Trophoblast cell (in vitro differentiated cells and primary cell): Measurements from ENCODE around the gene ADSL.

Experiments
- DNase-seq, 2 donors: peaks; one replicate each; pipeline ENCODE4 v3.0.0-alpha.2; 2016
- H2AFZ ChIP-seq: 2 replicates; pipeline ENCODE4 v1.6.1; 2013; ENCODE audit warnings: low read length, moderate library complexity, mild to moderate bottlenecking; ENCODE audit not compliant: insufficient read depth, poor library complexity
- H2AK5ac ChIP-seq: 2 replicates; pipeline ENCODE4 v1.6.1; 2013; ENCODE audit warnings: mild to moderate bottlenecking, low read length
- H2BK120ac ChIP-seq: 2 replicates; pipeline ENCODE4 v1.6.1; 2013; ENCODE audit warnings: low read length, mild to moderate bottlenecking, moderate library complexity; ENCODE audit not compliant: insufficient read depth, poor library complexity
- H2BK12ac ChIP-seq: 2 replicates; pipeline ENCODE4 v1.6.1; 2013; ENCODE audit warnings: mild to moderate bottlenecking, low read length, moderate library complexity
- H2BK5ac ChIP-seq: 2 replicates; pipeline ENCODE4 v1.6.1; 2013; ENCODE audit warnings: low read length, low read depth, moderate library complexity, mild to moderate bottlenecking; ENCODE audit not compliant: poor library complexity
- H3K14ac ChIP-seq: 2 replicates; pipeline ENCODE4 v1.6.1; 2013; ENCODE audit warnings: mild to moderate bottlenecking, low read length
- H3K18ac ChIP-seq: 2 replicates; pipeline ENCODE4 v1.6.1; 2013; ENCODE audit warnings: mild to moderate bottlenecking, low read length
- H3K23ac ChIP-seq: 2 replicates; pipeline ENCODE4 v1.6.1; 2013; ENCODE audit warnings: low read length
- H3K27ac ChIP-seq: 2 replicates; pipeline ENCODE4 v1.5.1; 2013; ENCODE audit warnings: low read depth, mild to moderate bottlenecking, inconsistent platforms, low read length, moderate library complexity
- H3K27me3 ChIP-seq: 2 replicates; pipeline ENCODE4 v1.6.1; 2013; ENCODE audit warnings: inconsistent platforms, mild to moderate bottlenecking, low read length, moderate library complexity; ENCODE audit not compliant: insufficient read depth
- H3K36me3 ChIP-seq, 2 experiments: 1 replicate in 1 of 2; 2 replicates in 1 of 2; pipeline ENCODE4 v1.6.1; 2013; ENCODE audit warnings: low read length in 2 of 2, mild to moderate bottlenecking in 2 of 2, moderate library complexity in 1 of 2; ENCODE audit not compliant: insufficient read depth in 2 of 2, control insufficient read depth in 1 of 2
- H3K4ac ChIP-seq: 2 replicates; pipeline ENCODE4 v1.6.1; 2013; ENCODE audit warnings: low read depth, mild to moderate bottlenecking, low read length, moderate library complexity
- H3K4me1 ChIP-seq, 2 experiments: 1 replicate in 1 of 2; 2 replicates in 1 of 2; pipeline ENCODE4 v1.6.1; 2013; ENCODE audit warnings: low read length in 2 of 2, mild to moderate bottlenecking in 2 of 2, moderate library complexity in 1 of 2; ENCODE audit not compliant: insufficient read depth in 2 of 2, control insufficient read depth in 1 of 2
- H3K4me2 ChIP-seq: 2 replicates; pipeline ENCODE4 v1.6.1; 2013; ENCODE audit warnings: inconsistent platforms, mild to moderate bottlenecking, low read length, moderate library complexity
- H3K4me3 ChIP-seq: 2 replicates; pipeline ENCODE4 v1.5.1; 2013; ENCODE audit warnings: mild to moderate bottlenecking, low read depth, low read length, inconsistent platforms
- H3K79me1 ChIP-seq: one replicate; pipeline ENCODE4 v1.6.1; 2013; ENCODE audit warnings: low read length
- H3K79me2 ChIP-seq: 2 replicates; pipeline ENCODE4 v1.6.1; 2013; ENCODE audit warnings: low read length, mild to moderate bottlenecking; ENCODE audit not compliant: control insufficient read depth, insufficient read depth, poor library complexity
- H3K9ac ChIP-seq: 2 replicates; pipeline ENCODE4 v1.6.1; 2013; ENCODE audit warnings: mild to moderate bottlenecking, low read length
- H3K9me3 ChIP-seq: 2 replicates; pipeline ENCODE4 v1.6.1; 2013; ENCODE audit warnings: low read depth, mild to moderate bottlenecking, control low read depth, inconsistent platforms, low read length; ENCODE audit not compliant: insufficient read depth
- H4K12ac ChIP-seq: 2 replicates; pipeline ENCODE4 v1.6.1; 2013; ENCODE audit warnings: low read depth, mild to moderate bottlenecking, low read length, moderate library complexity
- H4K8ac ChIP-seq: 2 replicates; pipeline ENCODE4 v1.6.1; 2013; ENCODE audit warnings: low read depth, mild to moderate bottlenecking, low read length, moderate library complexity
- H4K91ac ChIP-seq: one replicate; pipeline ENCODE4 v1.6.1; 2013; ENCODE audit warnings: low read depth, mild to moderate bottlenecking, low read length, moderate library complexity
- WGBS: extraction: QIAGEN DNeasy Blood & Tissue Kit; methylation state at CpG from one replicate; pipeline ENCODE4 v1.1.7; 2013; ENCODE audit warnings: missing lambda C conversion rate; ENCODE audit not compliant: insufficient read length, insufficient coverage; ENCODE audit errors: extremely low coverage; 5-methylcytosine and 5-hydroxymethylcytosine counted together

Gene ADSL

DNA sequence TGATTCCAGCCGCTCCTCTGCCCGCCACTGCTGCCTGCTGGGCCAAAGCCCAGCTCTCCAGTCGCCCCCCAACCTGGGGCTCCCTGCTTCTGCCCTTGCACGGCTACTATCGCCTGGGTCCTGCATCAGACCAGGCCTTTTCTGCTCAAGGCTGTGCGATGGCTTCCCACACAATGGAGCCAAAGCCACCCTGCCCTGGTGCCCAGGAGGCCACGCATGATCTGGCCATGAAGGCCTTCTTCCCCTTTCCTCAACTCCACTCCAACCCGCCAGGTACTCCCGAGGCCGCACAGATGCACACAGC is 69.9 kb downstream of the ADSL start:
- no CpG with 5 or more reads among the region's 10 CpGs for WGBS
- H3K23ac ChIP-seq = no peak overlapping the region

DNA sequence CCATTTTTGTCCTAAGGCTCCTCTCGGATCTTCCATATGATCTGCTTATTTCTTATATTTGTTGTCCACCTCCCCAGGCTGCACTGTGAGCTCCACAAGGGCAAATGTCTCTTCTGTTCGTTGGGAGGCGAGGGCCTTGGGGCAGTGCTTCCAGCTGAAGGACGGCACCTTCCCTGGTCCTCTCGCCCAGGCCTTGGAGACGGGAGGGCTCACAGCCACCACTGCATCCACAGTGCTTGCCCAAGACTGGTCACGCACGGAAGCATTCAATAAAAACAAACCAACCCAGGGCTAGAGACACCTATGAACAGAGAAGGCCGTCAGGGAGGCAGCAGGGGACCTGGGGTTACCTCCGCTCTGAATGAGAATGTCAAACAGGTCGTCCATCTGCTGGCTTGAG is 70.3 kb downstream of the ADSL start:
- Histone ChIP-seq H3K79me2 (no peaks in the 10 kb centered on the region), H2BK12ac (no peak overlapping the region), H4K12ac (no peak overlapping the region), H2AK5ac (no peak overlapping the region), H3K9me3 (peaks cover 5% of the 10 kb centered on the region), H3K4me2 (no peak overlapping the region), H4K8ac (no peak overlapping the region), H3K27me3 (no peaks in the 10 kb centered on the region), H3K79me1 (no peaks in the 10 kb centered on the region), H2AFZ (no peak overlapping the region), H4K91ac (no peak overlapping the region), H3K36me3 (peaks cover 70 to 71% of the 10 kb centered on the region in 2 experiments), H2BK120ac (no peak overlapping the region), H3K14ac (no peak overlapping the region), H3K23ac (no peak overlapping the region), H3K4me3 (no peak overlapping the region), H3K18ac (no peak overlapping the region), H3K4ac (no peak overlapping the region), H3K4me1 (peaks cover 0 to 6% of the 10 kb centered on the region in 2 experiments), H3K27ac (no peak overlapping the region), H2BK5ac (no peak overlapping the region), H3K9ac (no peak overlapping the region)
- no CpG with 5 or more reads among the region's 11 CpGs for WGBS
- DNase-seq = no peak

More for the DNA sequence above, 69.9 kb downstream of the ADSL start:
- no peak overlapping the region for H2BK12ac ChIP-seq
- H3K36me3 ChIP-seq = peaks cover 70 to 71% of the 10 kb centered on the region in 2 experiments
- H3K4me3 ChIP-seq = no peak overlapping the region
- H2AFZ ChIP-seq = no peak overlapping the region
- no peaks in the 10 kb centered on the region for H3K27me3 ChIP-seq
- H3K9ac ChIP-seq = no peak overlapping the region
- peak overlapping the region; percentile 21 for H3K18ac ChIP-seq
- H4K12ac ChIP-seq = no peak overlapping the region
- H3K14ac ChIP-seq = no peak overlapping the region
- peaks cover 0 to 6% of the 10 kb centered on the region in 2 experiments for H3K4me1 ChIP-seq
- no peak for DNase-seq
- no peak overlapping the region for H4K8ac ChIP-seq
- no peak overlapping the region for H3K4ac ChIP-seq
- no peak overlapping the region for H2AK5ac ChIP-seq
- H3K79me2 ChIP-seq = no peaks in the 10 kb centered on the region
- no peak overlapping the region for H2BK5ac ChIP-seq
- H3K27ac ChIP-seq = no peak overlapping the region
- no peak overlapping the region for H4K91ac ChIP-seq
- peaks cover 5% of the 10 kb centered on the region for H3K9me3 ChIP-seq
- H3K4me2 ChIP-seq = no peak overlapping the region
- no peak overlapping the region for H2BK120ac ChIP-seq
- no peaks in the 10 kb centered on the region for H3K79me1 ChIP-seq

GRCh38 chr22:40417041-40417440 is 70.7 kb downstream of the ADSL start:
- H3K27ac ChIP-seq = no peak overlapping the region

DNA sequence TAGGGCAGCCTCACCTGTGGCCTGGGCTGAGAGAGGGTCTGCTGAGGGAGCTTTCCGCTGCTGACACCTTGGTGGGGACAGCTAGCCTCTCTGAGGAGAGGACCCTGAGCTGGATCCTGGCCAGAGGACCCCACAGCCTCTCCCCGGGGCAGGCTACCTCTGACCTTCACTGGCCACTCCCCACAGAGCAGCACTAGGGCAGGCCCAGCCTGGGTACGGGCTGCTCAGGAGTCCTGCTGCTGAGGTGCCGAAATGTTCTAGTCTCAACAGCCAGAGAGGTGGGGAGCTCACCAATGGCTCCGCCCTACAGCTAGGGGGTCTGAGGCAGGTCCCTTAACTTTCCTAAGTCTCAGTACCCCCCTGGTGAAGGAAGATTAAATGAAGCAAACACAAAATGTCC is 71.6 kb downstream of the ADSL start:
- H2BK5ac ChIP-seq = no peak overlapping the region
- H3K36me3 ChIP-seq = peaks cover 81 to 82% of the 10 kb centered on the region in 2 experiments
- H3K4me3 ChIP-seq = no peak overlapping the region
- H3K79me1 ChIP-seq = no peaks in the 10 kb centered on the region
- peaks cover 5% of the 10 kb centered on the region for H3K9me3 ChIP-seq
- H3K23ac ChIP-seq = no peak overlapping the region
- H3K27ac ChIP-seq = no peak overlapping the region
- no CpG with 5 or more reads among the region's 5 CpGs for WGBS
- no peak overlapping the region for H3K4ac ChIP-seq
- no peak overlapping the region for H2BK120ac ChIP-seq
- no peak overlapping the region for H2AK5ac ChIP-seq
- H4K8ac ChIP-seq = no peak overlapping the region
- no peaks in the 10 kb centered on the region for H3K79me2 ChIP-seq
- H3K18ac ChIP-seq = no peak overlapping the region
- H3K4me1 ChIP-seq = peaks cover 0 to 6% of the 10 kb centered on the region in 2 experiments
- DNase-seq = no peak
- no peak overlapping the region for H3K4me2 ChIP-seq
- no peak overlapping the region for H3K9ac ChIP-seq
- no peaks in the 10 kb centered on the region for H3K27me3 ChIP-seq
- H2BK12ac ChIP-seq = no peak overlapping the region
- no peak overlapping the region for H4K91ac ChIP-seq
- no peak overlapping the region for H2AFZ ChIP-seq
- no peak overlapping the region for H4K12ac ChIP-seq
- no peak overlapping the region for H3K14ac ChIP-seq

More at GRCh38 chr22:40417041-40417440, 70.7 kb downstream of the ADSL start:
- H2BK12ac ChIP-seq = no peak overlapping the region
- peaks cover 0 to 6% of the 10 kb centered on the region in 2 experiments for H3K4me1 ChIP-seq
- peaks cover 74% of the 10 kb centered on the region in 2 experiments for H3K36me3 ChIP-seq
- no peak overlapping the region for H3K14ac ChIP-seq
- H4K12ac ChIP-seq = no peak overlapping the region
- H2AK5ac ChIP-seq = no peak overlapping the region
- H3K18ac ChIP-seq = no peak overlapping the region
- H3K27me3 ChIP-seq = no peaks in the 10 kb centered on the region
- H3K9me3 ChIP-seq = peaks cover 5% of the 10 kb centered on the region
- H4K91ac ChIP-seq = no peak overlapping the region
- H3K9ac ChIP-seq = no peak overlapping the region
- no peak overlapping the region for H3K4ac ChIP-seq
- no peaks in the 10 kb centered on the region for H3K79me2 ChIP-seq
- H2AFZ ChIP-seq = no peak overlapping the region
- DNase-seq = no peak
- H3K79me1 ChIP-seq = no peaks in the 10 kb centered on the region
- H3K4me2 ChIP-seq = no peak overlapping the region
- no peak overlapping the region for H3K4me3 ChIP-seq
- H4K8ac ChIP-seq = no peak overlapping the region
- no CpG with 5 or more reads among the region's 8 CpGs for WGBS
- H3K23ac ChIP-seq = no peak overlapping the region
- H2BK120ac ChIP-seq = no peak overlapping the region
- H2BK5ac ChIP-seq = no peak overlapping the region
